Inflammatory macrophage treated with lipopolysaccharide for 4 hours (primary cell): ENCODE measurements around the gene NT5DC1.
A peak's percentile ranks its signal among the peaks of the same experiment; 100 is the strongest.
"Not testable (repeated sequence)": the region's sequence is repeated elsewhere in the genome, so short reads cannot be mapped to it uniquely, and the experiment has no call there.

ENCODE experiments used
- DNase-seq: peaks from one replicate; pipeline ENCODE4 v3.0.0-alpha.2; 2020

The NT5DC1 gene

DNA sequence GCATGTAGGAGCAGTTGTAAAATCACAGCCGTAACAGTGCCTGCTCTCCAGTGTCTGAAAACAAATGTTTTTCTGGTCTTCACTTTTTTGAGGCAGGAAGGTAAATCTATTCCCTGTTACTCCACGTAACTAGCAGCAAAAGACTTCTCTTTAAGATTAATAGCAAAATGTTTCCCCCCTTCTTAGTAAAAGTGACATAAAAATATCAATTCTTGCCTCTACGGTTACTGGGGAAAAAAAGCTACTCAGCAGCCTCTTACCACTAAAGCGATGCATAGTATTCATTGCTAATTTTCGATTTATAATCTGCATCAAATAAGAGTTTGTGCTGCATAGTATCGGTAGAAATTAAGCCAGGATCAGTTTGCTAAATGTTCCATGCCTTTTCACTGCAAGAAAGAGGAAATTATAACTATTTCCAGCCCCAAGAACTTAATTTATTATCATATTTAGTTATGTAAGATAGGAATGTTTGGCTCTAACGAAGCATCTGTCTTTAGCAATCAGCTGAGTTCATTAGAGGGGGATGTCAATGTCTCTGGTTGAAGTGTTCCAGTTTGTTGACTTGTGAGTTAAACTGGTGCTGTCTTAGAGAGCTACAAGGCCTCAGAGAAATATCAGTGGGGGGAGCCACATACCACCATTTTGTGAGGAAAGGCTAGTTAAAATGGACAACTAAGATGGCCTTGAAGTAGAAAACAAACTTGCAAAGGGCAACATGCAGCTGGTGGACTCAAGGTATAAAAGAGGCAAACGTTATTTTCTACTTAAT lies 179.7 kb downstream of the NT5DC1 start:
- DNase-seq, result no peak

- no peak for DNase-seq
Measured at GRCh38 chr6:116280933-116281316, 180.3 kb downstream of the NT5DC1 start.

DNA sequence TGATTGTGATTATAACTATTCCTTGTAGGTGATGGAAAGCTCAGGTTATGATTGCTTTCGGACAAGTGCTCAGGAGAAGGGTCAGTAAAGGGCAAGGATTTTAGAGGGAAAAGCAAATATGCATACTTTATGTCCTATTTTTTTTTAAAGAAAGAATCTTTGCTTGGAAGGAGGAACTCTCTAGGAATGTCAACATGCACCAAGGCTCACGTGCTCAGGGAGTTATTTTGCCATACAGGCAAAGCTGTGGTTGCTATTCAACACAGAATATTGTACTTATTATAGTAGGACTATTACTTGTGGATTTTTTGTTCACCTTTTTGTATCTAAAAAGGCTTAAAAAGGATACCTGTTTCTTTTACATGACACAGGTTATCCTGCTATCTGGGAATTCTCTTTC lies 182.0 kb downstream of the NT5DC1 start:
- no peak for DNase-seq

DNA sequence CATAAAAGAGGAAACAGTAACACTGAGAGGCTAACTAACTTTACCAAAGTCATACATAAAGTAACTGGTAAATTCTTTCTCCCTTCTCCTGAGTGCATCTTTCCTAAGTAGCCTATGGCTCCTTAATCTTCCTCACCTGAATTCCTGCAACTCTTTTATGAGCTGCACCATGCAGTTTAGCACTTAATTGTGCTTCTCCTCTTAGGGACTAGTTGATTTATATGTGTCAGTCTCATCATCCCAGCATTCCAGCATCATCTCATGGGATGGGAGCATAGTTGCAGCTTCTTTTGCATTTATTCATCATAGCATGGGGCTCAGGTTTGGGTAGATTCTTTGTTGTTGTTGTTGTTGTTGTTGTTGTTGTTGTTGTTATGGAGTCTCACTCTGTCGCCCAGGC lies 182.5 kb downstream of the NT5DC1 start:
- DNase-seq, result no peak

- not testable (repeated sequence) for DNase-seq
Measured at GRCh38 chr6:116284984-116285383, 184.3 kb downstream of the NT5DC1 start.

- peak; percentile 65 for DNase-seq
Measured at GRCh38 chr6:116286773-116287358, 186.2 kb downstream of the NT5DC1 start.

- DNase-seq, result peak; percentile 59
Measured at GRCh38 chr6:116287689-116288282, 187.1 kb downstream of the NT5DC1 start.

DNA sequence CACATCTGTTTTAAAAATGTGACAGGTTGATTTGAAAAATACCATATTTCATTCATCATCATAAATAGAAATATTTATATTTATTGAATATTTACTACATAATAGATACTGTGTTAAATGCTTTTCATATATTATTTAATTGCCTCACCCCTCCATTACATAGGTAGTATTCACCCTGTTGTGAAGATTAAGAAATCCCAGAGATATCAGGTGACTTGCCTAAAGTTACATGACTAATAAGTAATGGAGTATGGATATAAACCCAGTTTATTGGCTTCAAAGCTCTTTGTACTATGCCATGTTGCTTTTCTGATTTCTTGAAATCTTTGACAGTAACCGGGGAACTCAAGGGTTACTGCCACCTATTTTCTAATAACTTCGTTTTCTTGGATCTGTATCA lies 189.2 kb downstream of the NT5DC1 start:
- no peak for DNase-seq

DNA sequence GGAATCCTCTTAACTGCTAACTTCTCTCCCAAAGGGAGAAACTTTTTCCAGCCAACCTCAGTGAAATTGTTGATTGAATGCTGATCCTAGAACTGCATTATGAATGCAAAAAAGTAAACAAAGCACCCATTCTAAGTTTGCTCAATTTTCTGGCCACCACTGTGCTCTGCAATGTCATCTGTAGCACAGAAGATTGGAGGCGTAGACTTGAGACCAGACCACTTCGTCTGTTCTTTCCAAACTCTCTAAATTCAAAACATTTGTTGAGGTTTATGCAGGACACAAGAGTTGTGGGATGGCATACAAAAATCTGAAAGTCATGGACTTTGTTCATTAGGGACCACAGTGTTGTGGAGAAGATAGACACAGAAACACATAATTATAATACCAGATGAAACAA lies 190.1 kb downstream of the NT5DC1 start:
- no peak for DNase-seq

DNA sequence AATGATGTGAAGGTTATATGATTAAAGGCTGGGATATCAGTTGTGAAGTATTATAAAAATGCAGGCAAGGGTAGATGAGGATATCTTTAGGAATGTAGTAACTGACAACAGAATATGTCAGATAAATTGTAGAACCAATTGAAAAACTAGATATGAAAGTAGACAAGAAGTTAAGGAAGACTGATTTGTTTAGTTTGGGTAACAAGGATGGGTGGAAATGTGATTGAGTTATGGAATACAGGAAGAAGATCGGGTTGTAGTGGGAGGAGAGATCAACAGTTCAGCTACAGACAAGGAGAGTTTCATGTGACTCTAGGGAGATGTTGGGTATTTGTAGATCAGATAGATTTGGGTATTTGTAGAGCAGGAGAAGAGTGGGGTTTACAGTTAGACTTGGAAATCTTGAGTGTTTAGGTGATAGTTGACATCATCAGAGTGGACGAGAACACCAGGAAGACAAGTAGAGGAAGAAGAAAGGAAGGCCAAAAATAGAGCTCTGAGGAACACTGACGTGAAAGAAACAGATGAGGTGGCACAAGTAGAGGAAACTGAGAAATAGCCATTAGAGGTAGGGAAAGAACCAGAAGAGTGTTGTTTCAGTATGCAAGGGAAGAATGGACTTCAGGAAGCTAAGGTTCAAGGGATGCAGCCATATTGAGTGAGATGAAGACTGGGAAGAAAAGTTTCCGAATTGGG lies 191.2 kb downstream of the NT5DC1 start:
- DNase-seq, result no peak

DNA sequence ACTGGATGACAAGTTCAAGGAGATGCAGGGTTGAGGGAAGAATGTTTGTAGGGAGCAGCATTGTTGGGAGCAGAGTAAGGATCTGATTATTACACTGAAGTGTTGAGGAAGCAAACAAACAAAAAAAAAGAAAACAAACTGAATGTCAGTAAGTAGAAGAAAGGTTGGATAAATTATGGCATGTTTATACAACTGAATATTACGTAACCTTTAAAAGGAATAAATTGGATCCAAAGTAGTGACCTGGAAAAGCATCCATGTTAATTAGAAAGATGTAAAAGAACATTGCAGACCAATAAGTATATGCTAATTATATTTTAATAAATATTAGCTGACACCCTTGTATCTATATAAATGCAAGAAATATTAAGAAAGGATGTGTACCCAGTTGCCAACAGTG lies 191.9 kb downstream of the NT5DC1 start:
- DNase-seq, result no peak

DNA sequence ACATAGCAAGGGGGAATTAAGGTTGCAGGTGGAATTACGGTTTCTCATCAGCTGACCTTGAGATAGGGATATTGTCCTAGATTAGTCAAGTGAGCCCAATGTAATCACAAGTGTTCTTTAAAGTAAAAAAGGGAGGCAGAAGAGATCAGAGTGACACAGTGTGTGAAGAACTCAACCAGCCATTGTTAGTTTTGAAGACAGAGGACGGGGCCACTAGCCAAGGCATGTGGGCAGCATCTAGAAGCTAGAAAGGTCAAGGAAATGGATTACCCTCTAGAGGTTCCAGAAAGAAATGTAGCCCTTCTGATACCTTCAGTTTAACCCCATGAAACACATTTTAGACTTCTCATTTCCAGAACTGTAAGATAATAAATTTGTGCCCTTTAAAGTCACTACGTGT lies 197.6 kb downstream of the NT5DC1 start:
- DNase-seq, result no peak

DNA sequence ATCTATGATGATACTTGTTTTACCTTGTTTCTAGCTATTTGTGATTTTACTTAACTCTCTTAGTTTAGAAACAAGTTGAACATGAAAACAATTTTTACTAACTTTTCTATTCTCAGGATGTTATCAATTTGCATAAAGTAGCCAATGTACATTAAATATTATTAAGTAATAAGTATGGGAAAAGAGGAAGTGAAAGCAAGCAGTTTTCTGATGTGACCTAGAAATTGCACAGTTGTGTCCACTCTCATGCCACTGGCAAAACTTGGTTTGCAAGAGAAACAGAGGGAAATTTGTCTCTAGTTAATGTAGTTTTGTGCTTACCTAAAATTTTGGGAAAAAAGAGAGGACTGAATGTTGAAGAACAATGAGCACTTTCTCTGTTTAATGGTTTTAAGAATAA lies 198.3 kb downstream of the NT5DC1 start:
- peak; percentile 86 for DNase-seq
